Natural killer cell (primary cell): ENCODE measurements around the gene ASCL5. TPM values are rescaled to one million over a fixed set of nuclear protein-coding genes. Genes with fewer than 3 reads are reported as not detected.

Source experiments
- ATAC-seq, 3 donors: fragments of 150-1000 bp in 2 of 3; fragments of 200-7000 bp in 1 of 3; cut with Tn5 transposase; 1 replicate in 1 of 3; 2 replicates in 2 of 3; pipeline ENCODE4 v1.10.0; 2021; ENCODE audit warnings: mild to moderate bottlenecking in 2 of 3, moderate library complexity in 2 of 3
- DNase-seq, 2 donors: peaks; one replicate each; pipeline versions ENCODE4 v3.0.0 to v3.0.0-alpha.2; 2013 to 2021; ENCODE audit warnings: mixed read lengths in 1 of 2
- H3K27ac ChIP-seq: one replicate; pipeline ENCODE4 v1.5.1; 2013; ENCODE audit warnings: mild to moderate bottlenecking, low read length
- H3K27me3 ChIP-seq: one replicate; pipeline ENCODE4 v1.6.1; 2013; ENCODE audit warnings: low read length; ENCODE audit not compliant: control insufficient read depth, insufficient read depth
- H3K36me3 ChIP-seq: one replicate; pipeline ENCODE4 v1.6.1; 2013; ENCODE audit warnings: low read length; ENCODE audit not compliant: control insufficient read depth, insufficient read depth
- H3K4me1 ChIP-seq: one replicate; pipeline ENCODE4 v1.6.1; 2013; ENCODE audit warnings: low read length; ENCODE audit not compliant: control insufficient read depth, insufficient read depth
- H3K4me3 ChIP-seq: one replicate; pipeline ENCODE4 v1.5.1; 2013; ENCODE audit warnings: low read length
- H3K9me3 ChIP-seq: one replicate; pipeline ENCODE4 v1.6.1; 2013; ENCODE audit warnings: low read length; ENCODE audit not compliant: control insufficient read depth, insufficient read depth
- H3K27ac Mint-ChIP-seq, 2 donors: one replicate each; pipeline ENCODE4 v1.8.0; 2022; ENCODE audit warnings: mild to moderate bottlenecking in 2 of 2, mixed read lengths in 2 of 2, moderate library complexity in 1 of 2
- H3K27me3 Mint-ChIP-seq, 2 donors: one replicate each; pipeline ENCODE4 v1.8.0; 2022; ENCODE audit warnings: low read depth in 2 of 2, mixed read lengths in 2 of 2
- H3K36me3 Mint-ChIP-seq: one replicate; pipeline ENCODE4 v1.8.0; 2022; ENCODE audit warnings: mixed read lengths
- H3K4me1 Mint-ChIP-seq, 2 donors: one replicate each; pipeline ENCODE4 v1.8.0; 2022; ENCODE audit warnings: mixed read lengths in 2 of 2
- H3K4me3 Mint-ChIP-seq: one replicate; pipeline ENCODE4 v1.8.0; 2022; ENCODE audit warnings: mild to moderate bottlenecking, moderate library complexity, mixed read lengths
- H3K9me3 Mint-ChIP-seq, 2 donors: one replicate each; pipeline ENCODE4 v1.8.0; 2022; ENCODE audit warnings: mixed read lengths in 2 of 2
- CTCF ChIP-seq: fragments of 200-600 bp; IDR thresholded peaks from one replicate; pipeline ENCODE4 v1.8.0; 2022; ENCODE audit warnings: antibody characterized with exemption
- WGBS: methylation state at CpG from one replicate; pipeline ENCODE4 v1.1.7; 2013; ENCODE audit warnings: missing lambda C conversion rate; ENCODE audit not compliant: insufficient coverage; 5-methylcytosine and 5-hydroxymethylcytosine counted together
- intact Hi-C: fragments of 100-400 bp; cut with micrococcal nuclease; formaldehyde crosslinking; loops from one replicate; pipeline ENCODE4 v1.14.2; 2022
- total RNA-seq, 4 donors: library from RNA; stranded (reverse); fragments of 120-200 nt in 1 of 4; gene quantifications; one replicate each; pipeline versions ENCODE4 v1.2.3 to v1.2.4, GENCODE V29; 2013 to 2022

ASCL5 gene, protein sequence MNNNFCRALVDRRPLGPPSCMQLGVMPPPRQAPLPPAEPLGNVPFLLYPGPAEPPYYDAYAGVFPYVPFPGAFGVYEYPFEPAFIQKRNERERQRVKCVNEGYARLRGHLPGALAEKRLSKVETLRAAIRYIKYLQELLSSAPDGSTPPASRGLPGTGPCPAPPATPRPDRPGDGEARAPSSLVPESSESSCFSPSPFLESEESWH
- not detected for total RNA-seq
- not detected for total RNA-seq (2013)

- intact Hi-C loops, result no loop called here
- no peaks in the 10 kb centered on the region for H3K9me3 Mint-ChIP-seq
- WGBS, result 87% methylated on average over 24 of the region's 24 CpGs
- H3K27me3 Mint-ChIP-seq, result peaks cover 11 to 15% of the 10 kb centered on the region in 2 donors
- no peaks in the 10 kb centered on the region for H3K4me1 Mint-ChIP-seq
- Histone ChIP-seq H3K27ac (no peak within 1 kb of the TSS), H3K4me3 (no peak within 1 kb of the TSS), H3K4me1 (no peaks in the 10 kb centered on the region), H3K27me3 (no peaks in the 10 kb centered on the region), H3K9me3 (no peaks in the 10 kb centered on the region), H3K36me3 (no peaks in the 10 kb centered on the region)
- ATAC-seq, result no peak
- no peaks in the 10 kb centered on the region for H3K36me3 Mint-ChIP-seq
- no peak for TF ChIP-seq CTCF
- DNase-seq, result no peak
- no peak within 1 kb of the TSS for H3K4me3 Mint-ChIP-seq
- no peak within 1 kb of the TSS for H3K27ac Mint-ChIP-seq
Observed at GRCh38 chr1:201126832-201127754, at the start of gene ASCL5. Gene ASCL5 (minus strand): TSS chr1:201127184. CDS start chr1:201115372, 11,812 bp downstream.

- 80% methylated on average over 6 of the region's 7 CpGs for WGBS
- ATAC-seq, result no peak
Observed at GRCh38 chr1:201175820-201176500, 49.0 kb upstream of the ASCL5 start.

DNA sequence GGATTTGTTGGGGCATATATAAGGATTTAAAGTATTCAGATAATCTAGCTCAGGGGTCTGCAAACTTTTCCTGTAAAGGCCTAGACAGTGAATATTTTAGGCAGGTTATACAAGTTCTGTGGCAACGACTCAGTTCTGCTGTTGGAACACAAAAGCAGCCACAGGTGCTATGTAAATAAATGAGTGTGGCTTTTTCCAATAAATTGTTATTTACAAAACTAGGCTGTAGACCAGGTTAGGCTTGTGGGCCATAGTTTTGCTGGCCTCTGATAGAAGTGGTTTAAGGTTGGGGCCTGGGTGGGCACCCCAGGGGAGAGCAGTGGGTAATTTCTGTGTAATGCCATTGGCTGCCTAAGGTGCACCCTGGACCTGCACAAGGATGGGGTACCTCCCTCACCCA lies 46.8 kb upstream of the ASCL5 start:
- Histone ChIP-seq H3K36me3 (no peaks in the 10 kb centered on the region), H3K27me3 (no peaks in the 10 kb centered on the region), H3K4me3 (no peak overlapping the region), H3K4me1 (peaks cover 15% of the 10 kb centered on the region), H3K27ac (no peak overlapping the region), H3K9me3 (no peaks in the 10 kb centered on the region)
- WGBS, result 93% methylated on average over 1 of the region's 1 CpG
- ATAC-seq (no peak), DNase-seq (no peak)
- no peak overlapping the region for H3K4me3 Mint-ChIP-seq
- H3K9me3 Mint-ChIP-seq, result no peaks in the 10 kb centered on the region
- H3K4me1 Mint-ChIP-seq, result peaks cover 16 to 18% of the 10 kb centered on the region in 2 donors
- no peaks in the 10 kb centered on the region for H3K36me3 Mint-ChIP-seq
- H3K27me3 Mint-ChIP-seq, result peaks cover 23 to 25% of the 10 kb centered on the region in 2 donors
- H3K27ac Mint-ChIP-seq, result no peak overlapping the region
- no peak for TF ChIP-seq CTCF
- intact Hi-C loops, result no loop called here

More at GRCh38 chr1:201175820-201176500, 49.0 kb upstream of the ASCL5 start:
- no peak for DNase-seq
- no peak overlapping the region for H3K27ac ChIP-seq
- no peak overlapping the region for H3K4me3 ChIP-seq
- Mint-ChIP-seq H3K27ac (no peak overlapping the region), H3K4me1 (peaks cover 10 to 11% of the 10 kb centered on the region in 2 donors), H3K36me3 (no peaks in the 10 kb centered on the region), H3K4me3 (no peak overlapping the region), H3K9me3 (no peaks in the 10 kb centered on the region), H3K27me3 (peaks cover 34 to 43% of the 10 kb centered on the region in 2 donors)
- H3K36me3 ChIP-seq, result no peaks in the 10 kb centered on the region
- H3K4me1 ChIP-seq, result peaks cover 8% of the 10 kb centered on the region
- TF ChIP-seq CTCF, result no peak
- H3K27me3 ChIP-seq, result no peaks in the 10 kb centered on the region
- H3K9me3 ChIP-seq, result no peaks in the 10 kb centered on the region
- intact Hi-C loops, result no loop called here
